Inflammatory macrophage treated with lipopolysaccharide for 4 hours (primary cell): ENCODE results near the gene KRT14.
A peak's percentile ranks its signal among the peaks of the same experiment; 100 is the strongest.
"Not testable (repeated sequence)": the region's sequence is repeated elsewhere in the genome, so short reads cannot be mapped to it uniquely, and the experiment has no call there.

Experiments
- DNase-seq: peaks from one replicate; pipeline ENCODE4 v3.0.0-alpha.2; 2020

Gene KRT14

DNA sequence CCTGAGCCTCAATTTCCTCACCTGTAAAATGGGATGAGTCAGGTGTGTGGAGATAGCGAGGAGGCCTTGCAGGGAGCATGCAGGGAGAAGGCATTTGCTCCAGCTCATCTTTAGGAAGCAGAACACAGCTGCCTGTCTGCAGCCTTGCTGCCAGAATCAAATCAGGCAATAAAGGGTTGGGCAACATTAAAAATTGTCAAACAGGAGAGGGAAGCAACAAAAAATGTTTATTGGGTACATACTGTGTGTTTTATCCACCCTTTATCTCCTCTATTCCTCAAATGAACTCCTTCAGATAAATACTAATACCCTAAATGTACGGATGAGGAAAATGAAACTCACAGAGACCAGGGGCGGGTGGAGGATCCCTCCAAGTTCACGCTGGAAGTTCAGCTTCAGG is 13.6 kb upstream of the KRT14 start:
- DNase-seq = no peak

DNA sequence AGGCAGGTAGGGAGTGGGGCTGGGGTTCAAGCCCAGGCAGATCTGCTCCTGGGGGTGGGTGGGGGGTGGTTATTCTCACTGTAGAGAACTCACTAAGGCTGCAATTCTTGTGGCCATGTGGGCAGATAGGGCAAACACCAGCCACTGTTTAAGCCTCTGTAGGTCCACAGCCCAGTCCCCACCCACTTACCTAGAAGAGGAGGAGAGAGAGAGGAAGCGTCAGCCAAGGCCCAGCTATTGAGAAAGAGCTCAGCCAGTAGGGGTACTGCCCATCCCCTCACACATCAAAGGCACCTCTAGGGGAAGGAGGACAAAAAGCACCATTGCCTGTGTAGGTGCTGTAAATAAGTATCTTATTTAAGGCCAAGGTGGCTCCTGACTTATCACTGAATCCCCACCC is 13.0 kb upstream of the KRT14 start:
- no peak for DNase-seq

GRCh38 chr17:41595585-41595984 is 8.9 kb upstream of the KRT14 start:
- no peak for DNase-seq

DNA sequence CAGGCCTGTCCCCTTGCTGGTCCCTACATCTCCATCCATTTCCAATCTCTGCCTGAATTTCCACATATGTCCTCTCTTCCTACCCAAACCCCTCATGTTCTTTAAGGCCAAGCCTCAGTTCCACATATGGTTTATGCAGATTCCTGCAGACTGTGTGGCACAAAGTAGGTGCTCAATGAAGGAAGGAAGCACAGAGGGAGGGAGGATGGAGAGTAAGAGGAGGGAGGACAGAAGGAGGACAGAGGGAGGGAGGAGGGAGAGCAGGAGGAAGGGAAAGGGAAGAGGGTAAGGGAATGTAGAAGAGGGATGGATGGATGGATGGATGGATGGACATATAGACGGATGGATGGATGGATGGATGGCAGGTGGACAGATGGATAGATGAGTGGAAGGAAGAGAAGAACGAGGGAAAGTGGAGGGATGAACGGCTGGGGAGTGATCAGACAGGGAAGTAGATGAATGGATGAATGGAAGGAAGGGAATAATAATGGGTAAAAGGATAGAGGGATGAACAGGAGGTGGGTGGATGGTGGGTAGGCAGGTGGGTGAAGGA is 7.7 kb upstream of the KRT14 start:
- DNase-seq = no peak

GRCh38 chr17:41593306-41593981 is 6.7 kb upstream of the KRT14 start:
- no peak for DNase-seq

DNA sequence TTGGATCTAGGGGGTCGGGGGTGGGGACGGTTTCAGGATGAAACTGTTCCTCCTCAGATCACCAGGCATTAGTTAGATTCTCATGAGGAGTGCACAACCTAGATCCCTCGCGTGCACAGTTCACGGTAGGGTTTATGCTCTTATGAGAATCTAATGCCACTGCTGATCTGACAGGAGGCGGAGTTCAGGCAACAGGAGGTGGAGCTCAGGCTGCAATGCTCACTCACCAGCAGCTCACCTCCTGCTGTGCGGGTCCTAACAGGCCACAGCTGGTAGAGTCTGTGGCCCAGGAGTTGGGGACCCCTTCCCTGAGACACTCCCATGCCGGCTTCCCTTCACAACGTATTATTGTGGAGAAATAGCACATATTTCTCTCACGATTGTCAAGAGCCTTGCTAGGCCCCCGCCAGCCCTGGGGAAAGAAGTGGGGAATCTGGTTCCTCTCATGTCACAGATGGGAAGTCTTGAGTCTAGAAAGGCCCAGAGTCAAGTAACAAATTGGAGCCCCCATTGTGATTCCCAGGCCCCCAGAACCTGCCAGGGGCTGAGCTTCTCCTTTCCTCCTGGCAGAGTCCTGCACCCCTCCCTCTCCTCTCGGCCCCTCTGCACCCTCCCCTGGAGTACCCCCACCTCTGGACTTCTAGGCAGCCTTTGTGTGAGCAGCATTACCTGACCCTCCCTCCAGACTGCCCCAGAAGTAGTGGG is 6.1 kb upstream of the KRT14 start:
- no peak for DNase-seq

GRCh38 chr17:41589301-41589700 is 2.6 kb upstream of the KRT14 start:
- no peak for DNase-seq

GRCh38 chr17:41588126-41588810 is 1.6 kb upstream of the KRT14 start:
- no peak for DNase-seq

DNA sequence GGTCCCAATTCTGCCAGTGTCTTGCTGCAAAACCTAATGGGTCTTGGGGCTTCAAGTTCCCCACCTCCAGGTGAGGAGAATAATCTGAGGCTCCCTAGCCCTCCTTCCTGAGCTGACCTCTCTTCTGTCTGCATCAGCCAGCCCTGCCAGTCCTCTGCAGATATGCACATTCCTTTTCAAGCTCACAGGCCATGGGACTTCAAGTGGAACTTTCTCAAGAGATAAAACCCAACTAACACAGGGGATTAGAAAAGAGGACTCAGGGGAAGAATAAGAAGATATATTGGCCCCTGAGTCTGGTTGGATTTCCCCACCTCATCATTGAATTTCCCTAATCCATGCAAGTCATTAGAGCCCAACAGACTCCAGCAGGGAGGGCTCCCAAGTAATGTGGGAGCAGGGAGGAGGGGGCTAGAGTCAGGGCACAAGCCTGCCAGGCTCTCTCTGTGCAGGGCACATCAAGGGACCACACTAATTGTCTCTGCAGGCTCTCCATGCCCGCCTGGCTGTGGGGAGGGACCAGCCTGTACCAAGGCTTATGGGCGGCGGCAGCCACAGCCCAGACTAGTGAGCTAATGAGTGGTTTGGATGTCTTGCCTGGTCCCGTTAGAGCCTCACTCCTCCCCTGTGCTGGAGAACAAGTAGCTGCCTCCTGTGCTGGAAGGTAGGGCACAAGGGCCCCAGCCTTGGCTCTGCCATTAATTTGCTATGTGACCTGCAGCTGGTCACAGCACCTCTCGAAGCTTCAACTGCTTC is 1.2 kb downstream of the KRT14 start:
- no peak for DNase-seq

DNA sequence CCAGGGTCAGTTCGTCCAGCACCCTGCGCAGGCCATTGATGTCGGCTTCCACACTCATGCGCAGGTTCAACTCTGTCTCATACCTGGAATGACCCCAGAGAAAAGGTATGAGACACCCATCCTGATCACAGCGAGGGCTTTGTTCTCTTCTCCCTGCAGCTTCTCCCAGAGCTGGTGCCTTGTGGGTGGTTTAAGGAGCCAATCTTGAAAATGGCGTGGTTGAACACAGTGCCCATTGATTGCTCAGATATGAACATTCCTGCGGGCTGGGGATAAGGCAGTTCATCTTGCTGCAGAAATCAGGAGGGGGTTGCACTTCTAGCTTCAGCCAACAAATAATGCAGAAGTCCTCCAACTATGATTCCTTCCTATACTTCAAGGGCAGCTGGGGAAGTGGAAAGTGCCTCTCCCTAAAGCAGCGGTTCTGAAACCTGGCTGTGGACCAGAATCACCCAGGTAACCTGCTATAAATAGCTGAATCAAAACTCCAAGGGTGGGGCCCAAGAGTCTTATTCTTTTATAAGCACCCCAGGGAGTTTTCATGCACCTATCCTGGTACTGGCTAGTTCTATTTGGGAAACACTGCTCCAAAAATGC is 2.3 kb downstream of the KRT14 start:
- DNase-seq = not testable (repeated sequence)

DNA sequence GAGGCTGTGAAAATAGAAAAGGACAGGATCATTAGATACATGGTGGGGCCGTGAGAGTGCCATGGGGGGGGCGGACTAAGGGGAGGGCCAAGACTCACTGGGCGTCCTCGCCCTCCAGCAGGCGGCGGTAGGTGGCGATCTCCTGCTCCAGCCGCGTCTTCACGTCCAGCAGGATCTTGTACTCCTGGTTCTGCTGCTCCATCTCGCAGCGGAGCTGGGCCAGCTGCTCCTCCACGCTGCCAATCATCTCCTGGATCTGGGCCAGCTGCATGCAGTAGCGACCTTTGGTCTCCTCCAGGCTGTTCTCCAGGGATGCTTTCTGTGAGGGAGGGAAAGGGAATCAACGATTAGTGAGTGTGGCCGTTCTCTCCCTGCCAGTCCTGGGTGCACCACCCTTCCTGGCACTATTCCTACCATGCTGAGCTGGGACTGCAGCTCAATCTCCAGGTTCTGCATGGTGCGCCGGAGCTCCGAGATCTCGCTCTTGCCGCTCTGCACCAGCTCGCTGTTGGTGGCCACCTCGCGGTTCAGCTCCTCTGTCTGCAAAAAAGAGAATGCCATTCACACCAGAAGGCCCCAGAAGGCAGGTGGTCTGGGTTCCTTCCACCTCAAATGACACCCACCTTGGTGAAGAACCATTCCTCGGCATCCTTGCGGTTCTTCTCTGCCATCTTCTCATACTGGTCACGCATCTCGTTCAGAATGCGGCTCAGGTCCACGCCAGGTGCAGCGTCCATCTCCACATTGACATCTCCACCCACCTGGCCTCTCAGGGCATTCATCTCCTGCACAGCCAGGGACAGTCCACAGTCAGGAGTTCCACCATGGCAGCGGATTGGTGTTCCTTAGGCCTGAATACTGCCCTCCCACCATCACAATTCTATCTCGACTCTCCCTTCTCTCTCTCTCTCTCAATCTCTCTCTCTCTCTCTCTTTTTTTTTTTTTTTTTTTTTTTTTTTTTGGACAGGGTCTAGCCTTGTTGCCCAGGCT is 3.3 kb downstream of the KRT14 start:
- no peak for DNase-seq

DNA sequence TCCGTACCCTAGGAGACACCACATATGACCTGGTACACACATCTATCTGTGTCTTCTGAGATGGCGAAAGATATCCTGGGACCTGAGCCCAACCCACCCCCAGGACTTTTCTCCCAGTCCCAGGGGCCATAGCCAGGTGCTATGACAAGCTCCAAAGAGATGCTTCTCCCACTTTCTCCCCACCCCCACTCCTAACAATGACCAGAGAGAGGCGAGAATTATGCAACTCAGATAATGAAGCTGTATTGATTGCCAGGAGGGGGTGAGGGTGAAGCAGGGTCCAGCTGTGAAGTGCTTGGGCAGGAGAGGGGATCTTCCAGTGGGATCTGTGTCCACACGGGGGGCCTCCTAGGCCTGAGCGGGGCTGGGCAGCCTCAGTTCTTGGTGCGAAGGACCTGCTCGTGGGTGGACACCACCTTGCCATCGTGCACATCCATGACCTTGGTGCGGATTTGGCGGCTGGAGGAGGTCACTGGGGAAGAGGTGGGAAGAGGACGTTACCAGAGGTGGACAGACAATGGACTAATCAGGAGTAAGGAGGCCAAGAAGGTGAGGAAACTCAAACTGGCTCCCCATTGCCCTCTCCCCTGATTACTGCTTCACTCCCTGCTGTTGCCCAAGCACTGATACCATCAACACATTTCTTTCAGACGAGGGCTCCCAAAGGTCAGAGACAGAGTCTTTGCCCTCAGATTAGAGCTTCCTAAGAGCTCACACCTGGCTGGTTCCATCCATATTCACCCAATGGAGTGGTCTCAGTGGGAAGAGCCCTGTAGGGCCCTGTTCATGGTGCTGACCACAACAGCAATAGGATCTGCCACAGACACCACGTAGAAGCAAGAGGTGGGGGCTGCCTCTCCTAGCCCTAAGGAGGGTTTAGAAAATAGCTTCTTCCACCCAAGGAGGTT is 4.4 kb downstream of the KRT14 start:
- DNase-seq = not testable (repeated sequence)

GRCh38 chr17:41581366-41582060 is 5.2 kb downstream of the KRT14 start:
- no peak for DNase-seq

DNA sequence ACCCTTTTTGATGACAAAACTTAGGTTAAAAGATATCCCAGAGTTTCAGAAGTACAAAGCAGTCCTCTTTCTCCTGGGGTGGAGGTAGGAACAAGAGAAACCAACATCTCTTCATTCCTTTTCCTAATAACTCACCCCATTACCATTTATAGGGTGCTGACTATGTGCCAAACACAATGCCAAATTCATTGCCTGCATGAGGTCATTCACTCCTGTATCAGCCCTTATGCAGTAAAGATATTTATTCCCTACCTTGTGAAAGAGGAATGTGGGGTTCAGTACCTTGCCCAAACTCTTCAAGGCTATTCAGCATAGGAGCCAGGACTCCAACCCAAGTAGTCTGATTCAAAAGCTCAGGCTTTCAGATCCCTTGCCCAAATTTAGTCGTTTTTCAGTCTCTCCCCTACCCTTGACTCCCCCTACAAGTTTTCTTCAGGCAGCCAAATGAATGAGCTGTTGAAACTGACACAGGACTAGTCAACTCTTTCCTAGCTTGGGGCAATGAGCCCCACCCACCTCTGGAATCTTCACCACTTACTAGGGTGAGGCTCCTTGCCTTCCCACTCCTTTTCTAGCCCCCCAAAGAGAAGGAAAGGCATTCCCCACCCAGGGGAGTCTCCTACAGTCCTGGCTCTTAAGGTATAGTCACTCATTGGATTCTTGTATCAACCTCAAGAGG is 5.9 kb downstream of the KRT14 start:
- DNase-seq = no peak

DNA sequence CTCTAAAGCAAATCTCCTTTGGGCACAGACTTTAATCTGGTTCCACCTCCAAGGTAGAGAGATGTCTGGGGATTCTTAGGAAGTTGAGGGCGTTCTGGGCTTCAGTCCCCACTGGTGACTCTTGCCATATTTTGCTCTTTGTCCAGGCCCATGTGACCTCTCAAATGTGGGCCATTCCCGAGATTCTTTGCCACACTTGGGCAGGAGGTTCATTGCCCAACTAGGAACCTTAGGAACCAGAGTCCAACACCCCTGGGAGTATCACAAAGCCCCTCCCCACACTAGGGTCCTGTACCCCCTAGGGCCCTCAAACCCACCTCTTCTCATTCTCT is 6.5 kb downstream of the KRT14 start:
- no peak for DNase-seq

DNA sequence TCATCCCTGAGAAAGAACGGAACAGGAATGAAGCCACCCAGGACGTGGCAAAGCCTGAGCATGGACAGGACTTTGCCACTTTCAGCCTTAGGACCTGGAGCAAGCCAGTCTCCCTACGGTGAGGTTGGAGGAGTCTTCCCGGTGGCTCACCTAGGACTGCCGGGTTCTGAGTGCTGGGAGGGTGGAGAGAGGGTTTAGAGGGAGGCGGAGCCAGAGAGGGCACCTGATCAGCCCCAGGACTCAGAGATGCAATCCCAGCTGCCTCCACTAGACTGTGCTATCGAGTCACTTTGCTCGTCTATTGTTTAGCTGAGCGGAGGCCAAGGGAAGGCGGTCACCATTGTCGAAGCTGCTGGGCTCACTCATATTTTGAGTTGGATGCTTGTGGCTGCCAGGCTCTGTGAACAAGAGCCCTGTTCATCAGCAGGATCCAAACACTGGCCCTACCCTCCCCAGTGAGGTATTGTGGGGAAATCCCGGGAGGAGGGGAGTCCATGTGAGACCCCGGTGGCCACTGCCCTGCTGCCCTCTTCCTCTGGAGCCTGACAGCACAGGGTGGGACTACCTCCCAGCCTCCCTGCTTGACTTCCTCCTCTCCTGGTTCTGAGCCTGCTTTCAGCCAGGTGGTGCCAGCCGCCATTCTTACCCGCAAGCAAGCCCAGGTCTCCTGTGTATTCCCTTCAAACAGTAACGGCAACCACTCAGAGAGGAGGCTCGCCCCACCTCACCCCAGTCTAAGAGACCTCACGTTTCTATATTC is 7.0 kb downstream of the KRT14 start:
- peak; percentile 73 for DNase-seq

DNA sequence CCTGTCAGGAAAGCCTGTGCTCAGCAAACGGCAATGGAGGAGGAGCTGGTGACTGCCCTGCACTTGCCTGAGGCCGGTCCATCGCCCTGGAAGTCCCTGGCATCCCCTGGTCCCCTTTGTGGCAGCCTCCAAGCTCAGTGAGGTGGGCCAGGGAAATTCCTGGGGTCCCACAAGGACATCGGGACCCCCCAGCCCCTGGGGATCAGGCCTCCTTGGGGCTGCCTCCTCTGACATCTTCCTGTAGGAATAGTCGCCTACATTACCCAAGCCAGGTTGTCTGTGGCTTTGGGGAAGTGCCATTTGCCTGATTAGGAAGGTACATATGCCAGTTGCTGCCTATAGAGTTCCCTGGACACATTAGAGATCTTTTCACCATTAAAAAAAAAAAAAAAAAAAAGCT is 7.7 kb downstream of the KRT14 start:
- no peak for DNase-seq

- no peak for DNase-seq
These were observed 8.2 kb downstream of the KRT14 start for GRCh38 chr17:41578538-41578937.
